Measurements from ENCODE around the gene SSX4. TPM values are rescaled to one million over a fixed set of nuclear protein-coding genes. Genes with fewer than 3 reads are reported as not detected.

Gene SSX4, protein sequence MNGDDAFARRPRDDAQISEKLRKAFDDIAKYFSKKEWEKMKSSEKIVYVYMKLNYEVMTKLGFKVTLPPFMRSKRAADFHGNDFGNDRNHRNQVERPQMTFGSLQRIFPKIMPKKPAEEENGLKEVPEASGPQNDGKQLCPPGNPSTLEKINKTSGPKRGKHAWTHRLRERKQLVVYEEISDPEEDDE
- total RNA-seq, result not detected in 2 replicates

DNA sequence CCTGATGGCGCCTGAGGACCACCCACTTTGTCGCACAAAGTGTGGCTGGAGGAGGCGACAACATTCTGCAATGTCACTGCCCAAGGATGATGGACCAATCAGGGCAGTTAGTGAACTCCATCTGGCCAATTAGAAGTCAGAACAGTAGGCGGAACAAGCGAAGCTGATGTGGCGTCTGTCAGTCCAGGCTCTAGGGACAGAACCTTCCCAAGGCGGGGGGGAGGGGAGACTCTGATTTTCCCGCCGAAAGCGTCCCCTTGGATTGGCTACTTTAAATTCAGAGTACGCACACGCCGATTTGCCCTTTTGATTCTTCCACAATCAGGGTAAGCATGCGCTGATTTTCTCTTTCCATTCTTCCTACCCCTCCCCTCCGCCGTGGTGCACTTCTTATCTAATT lies at the start of gene SSX4:
Gene SSX4, plus strand, starts transcription at position 301 of the 400 bp plus-strand sequence. CDS start 515 bp downstream, outside the sequence.

DNA sequence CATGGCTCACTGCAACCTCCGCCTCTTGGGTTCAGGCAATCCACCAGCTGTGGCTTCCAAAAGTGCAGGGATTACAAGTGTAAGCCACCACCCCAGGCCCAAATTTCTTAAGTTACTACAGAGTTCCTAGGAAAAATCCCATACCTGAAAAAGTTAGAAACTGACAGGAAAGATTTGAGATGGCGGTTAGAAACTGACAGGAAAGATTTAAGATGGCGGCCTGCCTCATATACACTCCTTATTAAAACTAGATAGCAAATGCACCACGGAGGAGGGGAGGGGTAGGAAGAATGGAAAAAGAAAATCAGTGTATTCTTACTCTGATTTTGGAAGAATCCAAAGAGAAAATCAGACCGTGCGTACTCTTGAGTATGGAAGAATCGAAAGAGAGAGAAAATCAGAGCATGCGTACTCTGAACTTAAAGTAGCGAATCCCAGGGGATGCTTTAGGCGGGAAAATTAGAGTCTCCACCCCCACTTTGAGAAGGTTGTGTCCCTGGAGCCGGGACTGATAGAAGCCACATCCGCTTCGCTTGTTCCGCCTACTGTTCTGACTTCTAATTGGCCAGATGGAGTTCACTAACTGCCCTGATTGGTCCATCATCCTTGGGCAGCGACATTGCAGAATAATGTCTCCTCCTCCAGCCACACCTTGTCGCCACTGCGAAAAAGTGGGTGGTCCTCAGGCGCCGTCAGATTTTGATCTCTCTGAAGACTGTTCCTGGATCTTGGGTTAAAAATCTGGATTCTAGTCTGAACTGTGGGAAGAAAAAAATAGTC lies 26.8 kb upstream of the SSX4 start, which contains the start of gene SSX3:
Gene SSX3, minus strand, starts transcription at position 389 of the 780 bp plus-strand sequence. CDS start 1,454 bp downstream, outside the sequence.

GRCh38 chrX:48411860-48412259 lies 28.5 kb downstream of the SSX4 start, which contains the start of gene SSX4B:
Gene SSX4B, minus strand, starts transcription at chrX:48411960. Its CDS starts 588 bp downstream, at chrX:48411372.

Other genes starting within 250 kb of the SSX4 start
- not detected in 2 replicates for gene SSX5, start 186.7 kb upstream of the SSX4 start, total RNA-seq
- not detected in 2 replicates for gene SSX1, start 128.1 kb upstream of the SSX4 start, total RNA-seq
- gene SSX3, start 26.8 kb upstream of the SSX4 start, total RNA-seq, result not detected in 2 replicates
- not detected in 2 replicates for gene SSX4B, start 28.4 kb downstream of the SSX4 start, total RNA-seq
- gene SLC38A5, start 86.7 kb downstream of the SSX4 start, total RNA-seq, result 208 and 301 TPM in 2 replicates
- 147 and 163 TPM in 2 replicates for gene FTSJ1, start 92.7 kb downstream of the SSX4 start, total RNA-seq
- 44.3 and 49.6 TPM in 2 replicates for gene PORCN, start 125.5 kb downstream of the SSX4 start, total RNA-seq
- 219 and 232 TPM in 2 replicates for gene EBP, start 138.3 kb downstream of the SSX4 start, total RNA-seq
- 3.2 and 5.5 TPM in 2 replicates for gene TBC1D25, start 156.2 kb downstream of the SSX4 start, total RNA-seq
- 88.0 and 97.1 TPM in 2 replicates for gene RBM3, start 190.9 kb downstream of the SSX4 start, total RNA-seq
- gene WDR13, start 214.0 kb downstream of the SSX4 start, total RNA-seq, result 127 and 187 TPM in 2 replicates

Data from tracheal epithelial cell (primary cell).